Nasal cavity respiratory epithelium epithelial cell of viscerocranial mucosa (primary cell): ENCODE measurements around the gene USP43. TPM values are rescaled to one million over a fixed set of nuclear protein-coding genes. Genes with fewer than 3 reads are reported as not detected.

Source experiments
- total RNA-seq: library from RNA; depleted of rRNA; stranded (reverse); fragments of >200 nt; gene quantifications from 2 replicates; pipeline ENCODE4 v1.2.3, GENCODE V29; 2014

Gene USP43
- 11.3 and 11.6 TPM in 2 replicates for total RNA-seq

GRCh38 chr17:9644910-9645751, at the start of gene USP43:
USP43 (plus strand) TSS chr17:9645517; CDS start chr17:9645633, 116 bp downstream.

Other genes with a start within 250 kb of the USP43 start
- gene STX8, start 69.7 kb upstream of the USP43 start, total RNA-seq, result 80.3 and 115 TPM in 2 replicates
- 0.07 TPM in 1 of 2 replicates, not detected in the other for gene CFAP52, start 68.9 kb upstream of the USP43 start, total RNA-seq
- gene DHRS7C, start 146.1 kb downstream of the USP43 start, total RNA-seq, result not detected in 2 replicates
- not detected in 2 replicates for gene GSG1L2, start 176.6 kb downstream of the USP43 start, total RNA-seq
- gene GLP2R, start 180.4 kb downstream of the USP43 start, total RNA-seq, result 0.14 TPM in 1 of 2 replicates, not detected in the other